A549 treated with CORT108297 at 1 μM for 4 hours (cell line): ENCODE data around the gene GEMIN4. TPM values are rescaled to one million over a fixed set of nuclear protein-coding genes. Genes with fewer than 3 reads are reported as not detected.

Source experiments
- total RNA-seq: library from RNA; stranded (reverse); fragments of 200-300 nt; extraction: Qiagen RNA extraction; gene quantifications from 5 replicates; pipeline ENCODE4 v1.2.3, GENCODE V29; 2022

GEMIN4 gene
- 56.1 to 65.3 TPM (median 63.2 TPM) in 5 replicates for total RNA-seq

GRCh38 chr17:752002-752619, at the start of gene GEMIN4:
TSS of gene GEMIN4 (minus strand) at chr17:752264. CDS start at chr17:752142, 122 bp downstream.

GRCh38 chr17:781805-782731, 30.0 kb upstream of the GEMIN4 start, which contains the start of the genes GLOD4 and MRM3:
TSS of gene GLOD4 (minus strand) at chr17:782280. CDS start at chr17:782255, 25 bp downstream.
TSS of gene MRM3 (plus strand) at chr17:782353. CDS start at chr17:782379, 26 bp downstream.

GRCh38 chr17:732067-732901, 19.8 kb downstream of the GEMIN4 start, which contains the start of gene TLCD3A:
TSS of gene TLCD3A (plus strand) at chr17:732596. CDS start at chr17:732648, 52 bp downstream.

Other genes with a start within 250 kb of the GEMIN4 start
- 20.6 to 27.6 TPM (median 23.5 TPM) in 5 replicates for gene VPS53, start 37.4 kb downstream of the GEMIN4 start, total RNA-seq
- 48.7 to 61.1 TPM (median 57.9 TPM) in 5 replicates for gene TLCD3A, start 19.7 kb downstream of the GEMIN4 start, total RNA-seq
- gene GLOD4, start 30.0 kb upstream of the GEMIN4 start, total RNA-seq = 93.4 to 137 TPM (median 97.5 TPM) in 5 replicates
- gene MRM3, start 30.1 kb upstream of the GEMIN4 start, total RNA-seq = 43.3 to 50.5 TPM (median 44.2 TPM) in 5 replicates
- 22.3 to 27.3 TPM (median 26.6 TPM) in 5 replicates for gene NXN, start 227.5 kb upstream of the GEMIN4 start, total RNA-seq
- gene TIMM22, start 244.9 kb upstream of the GEMIN4 start, total RNA-seq = 25.2 to 30.5 TPM (median 29.3 TPM) in 5 replicates